Endothelial cell of umbilical vein (primary cell): ENCODE results near the gene TAF13. TPM values are rescaled to one million over a fixed set of nuclear protein-coding genes. Genes with fewer than 3 reads are reported as not detected.
"Not testable (repeated sequence)": the region's sequence is repeated elsewhere in the genome, so short reads cannot be mapped to it uniquely, and the experiment has no call there.

Experiments
- BruUV-seq: library from RNA; stranded (reverse); fragments of 400-500 nt; replicated peaks from 2 replicates; lab custom pipeline; 2021; lab: Mats Ljungman, UMichigan
- CTCF ChIA-PET: fragments of 300-600, 350-600 bp; sonication (Branson Sonifier 250); formaldehyde crosslinking; loops from one replicate; lab custom pipeline; 2021; ENCODE audit warnings: antibody characterized with exemption, inconsistent platforms; lab: Charles Lee
- POLR2A ChIA-PET: fragments of 300-600, 350-600 bp; sonication (Branson Sonifier 250); formaldehyde crosslinking; loops from one replicate; lab custom pipeline; 2021; ENCODE audit warnings: antibody characterized with exemption, inconsistent platforms; lab: Charles Lee
- DNase-seq: peaks from one replicate; pipeline ENCODE4 v3.0.0-alpha.2; 2011; ENCODE audit warnings: low read depth, low spot score
- FAIRE-seq: peaks from 2 replicates; lab custom pipeline; 2011; peaks lifted over from hg19 to GRCh38; lab: Jason Lieb, UNC
- H2AFZ ChIP-seq: 2 replicates; pipeline ENCODE4 v1.6.0; 2012; ENCODE audit warnings: low read depth, low read length, control low read depth, inconsistent platforms
- H3K27ac ChIP-seq: 2 replicates; pipeline ENCODE4 v1.5.1; 2011; ENCODE audit warnings: low read depth, mild to moderate bottlenecking, control low read depth, low read length, moderate library complexity; ENCODE audit not compliant: insufficient read depth
- H3K27me3 ChIP-seq, 2 experiments: 2 replicates each; pipeline versions ENCODE4 v1.6.0 to v1.6.1; 2011; ENCODE audit warnings: low read length in 2 of 2, mixed read lengths in 1 of 2; ENCODE audit not compliant: control insufficient read depth in 2 of 2, insufficient read depth in 2 of 2
- H3K36me3 ChIP-seq, 2 experiments: 2 replicates in 1 of 2; 3 replicates in 1 of 2; pipeline ENCODE4 v1.5.1; 2011; ENCODE audit warnings: low read length in 2 of 2, mild to moderate bottlenecking in 1 of 2, moderate library complexity in 1 of 2; ENCODE audit not compliant: control insufficient read depth in 2 of 2, insufficient read depth in 2 of 2; ENCODE audit errors: extremely low read depth in 1 of 2
- H3K4me1 ChIP-seq: 3 replicates; pipeline ENCODE4 v1.5.1; 2011; ENCODE audit warnings: mild to moderate bottlenecking, low read length; ENCODE audit not compliant: control insufficient read depth, insufficient read depth; ENCODE audit errors: extremely low read depth
- H3K4me2 ChIP-seq: 2 replicates; pipeline ENCODE4 v1.6.1; 2011; ENCODE audit warnings: low read length, control low read depth, mixed read lengths; ENCODE audit not compliant: insufficient read depth
- H3K4me3 ChIP-seq, 3 experiments: fragments of 200-600 bp in 1 of 3; sonication (generic), shearing (Covaris generic) in 1 of 3; replicated peaks in 1 of 3; 2 replicates each; pipeline ENCODE4 v1.5.1; 2011 to 2016; ENCODE audit warnings: control low read depth in 3 of 3, low read length in 3 of 3, mild to moderate bottlenecking in 2 of 3, inconsistent platforms in 1 of 3, low read depth in 1 of 3, moderate library complexity in 1 of 3; ENCODE audit not compliant: insufficient read depth in 1 of 3
- H3K79me2 ChIP-seq: 2 replicates; pipeline ENCODE4 v1.6.0; 2012; ENCODE audit warnings: low read length, inconsistent platforms; ENCODE audit not compliant: control insufficient read depth, insufficient read depth
- H3K9ac ChIP-seq: replicated peaks from 2 replicates; pipeline ENCODE3; 2011; ENCODE audit warnings: low read length, control low read depth; ENCODE audit not compliant: insufficient read depth; ENCODE audit errors: extremely low read depth
- H3K9me1 ChIP-seq: replicated peaks from 3 replicates; pipeline ENCODE4 v1.6.0; 2011; ENCODE audit warnings: mild to moderate bottlenecking, low read length; ENCODE audit not compliant: control insufficient read depth, insufficient read depth; ENCODE audit errors: extremely low read depth
- H3K9me3 ChIP-seq: replicated peaks from 2 replicates; pipeline ENCODE4 v1.5.1; 2012; ENCODE audit warnings: low read length, inconsistent platforms; ENCODE audit not compliant: control insufficient read depth, insufficient read depth
- H4K20me1 ChIP-seq: replicated peaks from 2 replicates; pipeline ENCODE3; 2011; ENCODE audit warnings: mild to moderate bottlenecking, low read length; ENCODE audit not compliant: control insufficient read depth, insufficient read depth; ENCODE audit errors: extremely low read depth
- EZH2 ChIP-seq: IDR thresholded peaks from 2 replicates; pipeline ENCODE4 v1.6.1; 2012; ENCODE audit warnings: borderline replicate concordance, low read depth, mild to moderate bottlenecking, moderate library complexity, low read length, inconsistent platforms; ENCODE audit not compliant: severe bottlenecking
- FOS ChIP-seq: IDR thresholded peaks from 2 replicates; pipeline ENCODE4 v1.6.1; 2011; ENCODE audit warnings: mild to moderate bottlenecking, low read length, moderate library complexity, borderline replicate concordance; ENCODE audit not compliant: insufficient read depth
- GATA2 ChIP-seq: IDR thresholded peaks from 2 replicates; pipeline ENCODE4 v1.7.0; 2011; ENCODE audit warnings: low read depth, mild to moderate bottlenecking, moderate library complexity, mixed read lengths, low read length; ENCODE audit not compliant: insufficient read length, insufficient read depth
- JUN ChIP-seq: IDR thresholded peaks from 2 replicates; pipeline ENCODE4 v1.6.1; 2011; ENCODE audit warnings: borderline replicate concordance, low read depth; ENCODE audit not compliant: insufficient read length, insufficient read depth
- MYC ChIP-seq: IDR thresholded peaks from one replicate; pipeline ENCODE4 v1.6.1; 2011; ENCODE audit warnings: mild to moderate bottlenecking, low read depth, low read length
- POLR2A ChIP-seq: IDR thresholded peaks from 2 replicates; pipeline ENCODE4 v1.6.1; 2012; ENCODE audit warnings: low read depth, mild to moderate bottlenecking, control low read depth, low read length
- POLR2AphosphoS5 ChIP-seq: IDR thresholded peaks from 2 replicates; pipeline ENCODE4 v1.6.1; 2012; ENCODE audit warnings: low read depth, mild to moderate bottlenecking, control low read depth, low read length, moderate library complexity; ENCODE audit not compliant: insufficient read depth
- dilution Hi-C: fragments of 300-500 bp; cut with MboI; formaldehyde crosslinking; loops from one replicate; pipeline ENCODE4 v1.15.0; 2019; ENCODE audit warnings: low sequenced_read_pairs; ENCODE audit not compliant: extremely low pct_ligation_motif_present
- intact Hi-C: fragments of 100-400 bp; cut with micrococcal nuclease; formaldehyde crosslinking; loops from one replicate; pipeline ENCODE4 v1.10.0; 2022
- polyA plus RNA-seq, 4 experiments: library from polyadenylated mRNA; depleted of rRNA in 3 of 4; stranded (reverse) in 3 of 4; unstranded in 1 of 4; fragments of >200 nt; gene quantifications; 2 replicates each; pipeline versions ENCODE4 v1.2.1 to v1.2.3, GENCODE V29; 2011 to 2012; ENCODE audit warnings: missing spikeins in 1 of 4
- total RNA-seq: library from RNA; stranded (reverse); gene quantifications from 2 replicates; pipeline ENCODE4 v1.2.3, GENCODE V29; 2021
- TF ChIP-seq, protein P1 (sequence below): IDR thresholded peaks from 2 replicates; pipeline ENCODE4 v1.6.1; 2011; ENCODE audit not compliant: insufficient read depth, insufficient read length
- TF ChIP-seq, protein P2 (sequence below), 2 donors: IDR thresholded peaks; 1 replicate in 1 of 2; 2 replicates in 1 of 2; pipeline ENCODE4 v1.5.1; 2011; ENCODE audit warnings: low read length in 2 of 2, mild to moderate bottlenecking in 2 of 2, moderate library complexity in 2 of 2, control low read depth in 1 of 2, inconsistent platforms in 1 of 2, low read depth in 1 of 2; ENCODE audit not compliant: insufficient read depth in 1 of 2; ENCODE audit errors: extremely low read depth in 1 of 2

The TAF13 gene
- total and polyA plus RNA-seq, 2 donors (not counting 3 experiments of a cell fraction or from before 2014, with no cell fraction given) = 14.8 to 42.3 TPM

DNA sequence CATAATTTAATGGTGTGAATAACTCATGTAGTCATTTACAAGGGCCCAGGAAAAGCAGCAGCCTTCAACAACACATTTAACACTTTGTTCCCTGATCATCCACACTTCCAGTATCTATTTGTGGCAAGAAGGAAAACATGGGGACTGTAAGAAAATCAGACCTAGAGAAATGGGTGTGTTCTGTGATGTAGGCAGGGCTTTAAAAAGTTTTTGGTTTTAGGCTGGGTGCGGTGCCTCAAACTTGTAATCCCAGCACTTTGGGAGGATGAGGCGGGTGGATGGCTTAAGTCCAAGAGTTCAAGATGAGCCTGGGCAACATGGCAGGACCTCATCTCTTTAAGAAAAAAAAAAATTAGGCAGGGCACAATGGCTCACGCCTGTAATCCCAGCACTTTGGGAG, 19.7 kb downstream of the TAF13 start:
- no peak overlapping the region for H3K27ac ChIP-seq
- no peaks in the 10 kb centered on the region for H3K4me1 ChIP-seq
- H3K79me2 ChIP-seq = no peaks in the 10 kb centered on the region
- dilution Hi-C loops (no loop called here), intact Hi-C loops (no loop called here)
- DNase-seq (no peak), FAIRE-seq (peak; percentile 21)
- H2AFZ ChIP-seq = no peak overlapping the region
- H3K36me3 ChIP-seq = no peaks in the 10 kb centered on the region
- TF ChIP-seq MYC (no peak), POLR2AphosphoS5 (no peak), GATA2 (no peak), EZH2 (no peak), JUN (no peak), POLR2A (no peak), FOS (no peak)
- TF ChIP-seq, protein P1, sequence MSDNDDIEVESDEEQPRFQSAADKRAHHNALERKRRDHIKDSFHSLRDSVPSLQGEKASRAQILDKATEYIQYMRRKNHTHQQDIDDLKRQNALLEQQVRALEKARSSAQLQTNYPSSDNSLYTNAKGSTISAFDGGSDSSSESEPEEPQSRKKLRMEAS = no peak
- TF ChIP-seq, protein P2, sequence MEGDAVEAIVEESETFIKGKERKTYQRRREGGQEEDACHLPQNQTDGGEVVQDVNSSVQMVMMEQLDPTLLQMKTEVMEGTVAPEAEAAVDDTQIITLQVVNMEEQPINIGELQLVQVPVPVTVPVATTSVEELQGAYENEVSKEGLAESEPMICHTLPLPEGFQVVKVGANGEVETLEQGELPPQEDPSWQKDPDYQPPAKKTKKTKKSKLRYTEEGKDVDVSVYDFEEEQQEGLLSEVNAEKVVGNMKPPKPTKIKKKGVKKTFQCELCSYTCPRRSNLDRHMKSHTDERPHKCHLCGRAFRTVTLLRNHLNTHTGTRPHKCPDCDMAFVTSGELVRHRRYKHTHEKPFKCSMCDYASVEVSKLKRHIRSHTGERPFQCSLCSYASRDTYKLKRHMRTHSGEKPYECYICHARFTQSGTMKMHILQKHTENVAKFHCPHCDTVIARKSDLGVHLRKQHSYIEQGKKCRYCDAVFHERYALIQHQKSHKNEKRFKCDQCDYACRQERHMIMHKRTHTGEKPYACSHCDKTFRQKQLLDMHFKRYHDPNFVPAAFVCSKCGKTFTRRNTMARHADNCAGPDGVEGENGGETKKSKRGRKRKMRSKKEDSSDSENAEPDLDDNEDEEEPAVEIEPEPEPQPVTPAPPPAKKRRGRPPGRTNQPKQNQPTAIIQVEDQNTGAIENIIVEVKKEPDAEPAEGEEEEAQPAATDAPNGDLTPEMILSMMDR (IDR thresholded peaks at IDR 0.05; ENCODE audit: extremely low read depth in 1 of 2, insufficient read depth in 1 of 2, low read depth in 1 of 2, low read length in 2 of 2) = no peak
- CTCF ChIA-PET = no interaction called here
- H3K9ac ChIP-seq = no peak overlapping the region
- H3K4me2 ChIP-seq = no peak overlapping the region
- no peaks in the 10 kb centered on the region for H3K9me1 ChIP-seq
- no peaks in the 10 kb centered on the region for H3K9me3 ChIP-seq
- POLR2A ChIA-PET = no interaction called here
- no TSS peak for BruUV-seq
- H4K20me1 ChIP-seq = no peaks in the 10 kb centered on the region
- H3K4me3 ChIP-seq = no peak overlapping the region
- no peaks in the 10 kb centered on the region for H3K27me3 ChIP-seq

DNA sequence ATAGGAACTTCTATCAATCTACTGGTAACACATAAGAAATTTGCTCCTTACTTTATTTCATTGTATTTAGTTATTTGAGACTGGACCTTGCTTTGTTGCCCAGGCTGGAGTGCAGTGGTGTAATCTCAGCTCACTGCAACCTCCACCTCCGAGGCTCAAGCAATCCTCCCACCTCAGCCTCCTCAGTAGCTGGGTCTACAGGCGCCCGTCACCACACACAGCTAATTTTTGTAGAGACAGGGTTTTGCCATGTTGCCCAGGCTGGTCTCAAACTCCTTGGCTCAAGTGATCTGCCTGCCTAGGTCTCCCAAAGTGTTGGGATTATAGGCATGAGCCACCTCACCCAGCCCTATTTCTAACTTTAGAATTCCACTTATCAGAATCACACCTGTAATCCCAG, 23.7 kb downstream of the TAF13 start:
- H3K27me3 ChIP-seq, H3K4me1 ChIP-seq, H3K9me1 ChIP-seq, H3K79me2 ChIP-seq, H2AFZ ChIP-seq, H3K9me3 ChIP-seq, POLR2A ChIA-PET, intact Hi-C loops, dilution Hi-C loops, H3K4me3 ChIP-seq, H3K4me2 ChIP-seq, H3K9ac ChIP-seq, BruUV-seq, H3K27ac ChIP-seq, H4K20me1 ChIP-seq, H3K36me3 ChIP-seq, DNase-seq, FAIRE-seq: not testable (repeated sequence)
- CTCF ChIA-PET = interaction anchor here (0.8 kb wide), 1 partner anchor 38 kb away, joined by 3 read pairs; no protein-coding TSS in a partner anchor
